ENCODE measurements around the gene OR5T1.

Gene OR5T1

DNA sequence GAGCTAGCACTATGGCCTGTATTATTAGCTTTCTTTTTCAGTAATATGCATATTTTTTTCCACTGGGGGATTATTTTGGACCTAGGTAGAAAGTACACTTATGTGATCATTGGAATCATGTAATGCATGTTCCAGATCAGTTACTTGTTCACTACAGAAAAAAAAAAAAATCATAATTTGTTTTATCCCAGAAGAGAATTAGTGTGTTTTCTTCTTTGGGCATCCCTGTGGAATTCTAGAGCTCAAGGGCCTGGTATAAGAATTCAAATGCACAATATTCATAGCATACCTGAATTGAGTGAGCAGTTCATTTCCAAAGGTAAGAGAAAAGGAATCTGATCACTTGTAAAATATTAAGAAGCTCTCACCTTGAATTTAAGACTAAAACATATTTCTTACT lies at the start of gene OR5T1:
Gene OR5T1, plus strand, starts transcription at position 301 of the 400 bp plus-strand sequence. CDS start 1,485 bp downstream, outside the sequence.
- no peak for DNase-seq

DNA sequence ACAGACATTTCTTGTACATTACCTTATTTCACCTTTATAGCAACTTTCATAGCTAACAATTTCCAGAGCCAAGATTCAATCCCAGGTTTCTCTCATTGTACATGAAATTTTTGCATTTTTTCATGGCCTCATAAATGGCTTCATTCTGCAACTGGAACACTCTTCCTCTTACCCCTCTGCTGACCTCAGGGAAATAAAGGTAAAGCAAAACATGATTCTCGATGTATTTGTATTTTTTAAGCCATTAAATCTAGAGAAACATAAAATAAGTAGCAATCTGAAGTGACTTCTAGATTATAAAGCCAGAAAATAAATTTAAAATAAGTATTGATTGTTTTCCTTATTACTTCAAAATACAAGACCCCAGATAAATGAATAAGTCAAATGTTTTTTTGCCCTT lies 39.8 kb upstream of the OR5T1 start, which contains the start of gene OR5T2:
Gene OR5T2, minus strand, starts transcription at position 101 of the 400 bp plus-strand sequence. CDS start 1,193 bp downstream, outside the sequence.
- DNase-seq = no peak

DNA sequence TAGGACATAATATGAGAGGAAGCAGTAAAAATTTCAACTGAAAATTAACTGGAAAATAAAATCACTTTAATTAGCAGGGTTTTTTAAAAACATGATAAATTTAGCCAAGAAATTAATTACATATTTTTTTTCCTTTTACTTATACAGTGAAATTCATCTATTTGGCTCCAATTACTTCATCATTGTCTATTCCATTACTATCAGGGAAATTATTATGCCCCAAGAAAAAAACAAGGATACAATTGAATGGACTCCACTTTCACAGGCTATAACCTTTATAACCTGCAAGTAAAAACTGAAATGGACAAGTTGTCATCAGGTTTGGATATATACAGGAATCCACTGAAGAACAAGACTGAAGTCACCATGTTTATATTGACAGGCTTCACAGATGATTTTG lies 22.0 kb upstream of the OR5T1 start, which contains the start of gene OR5T3:
Gene OR5T3, plus strand, starts transcription at position 301 of the 400 bp plus-strand sequence. Its CDS starts 0 bp downstream, at position 301.
- no peak for DNase-seq

DNA sequence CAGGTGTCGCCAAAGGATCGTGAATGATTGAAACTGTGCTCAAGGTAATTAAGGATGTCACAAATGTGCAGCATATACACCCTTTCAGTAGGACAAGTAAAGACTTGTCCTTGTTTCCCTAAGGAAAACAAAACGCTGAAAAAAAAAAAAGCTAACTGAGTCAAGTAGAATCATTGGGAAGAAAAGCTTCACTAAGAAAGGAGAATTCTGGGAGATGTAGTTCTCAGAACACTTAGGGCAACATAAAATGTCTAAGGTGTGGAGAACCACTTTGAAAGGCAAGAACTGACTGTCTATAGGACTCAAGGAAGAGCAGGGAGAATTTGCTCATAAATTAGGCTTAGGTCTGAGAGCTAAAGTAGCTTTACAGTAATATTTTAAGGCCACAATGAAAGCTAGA lies 2.9 kb upstream of the OR5T1 start:
- DNase-seq = no peak

DNA sequence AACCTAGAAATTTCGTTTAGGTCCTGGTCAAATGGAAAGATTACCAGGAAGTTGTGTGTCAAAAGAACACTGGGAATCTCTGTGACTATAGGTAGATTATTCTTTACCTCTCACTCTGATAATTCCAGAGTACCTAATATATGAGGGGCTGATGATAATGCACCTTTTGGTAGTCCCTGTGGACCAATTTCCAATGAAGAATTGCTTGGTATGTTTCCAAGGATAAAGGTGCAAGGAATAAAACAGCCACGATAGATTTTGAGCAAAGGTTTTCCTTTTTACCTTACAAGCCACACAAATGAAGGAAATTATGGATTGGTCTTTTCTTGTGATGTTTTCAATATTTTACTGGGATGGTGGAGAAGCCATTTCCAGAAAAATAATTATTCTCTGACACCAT lies 18.2 kb downstream of the OR5T1 start, which contains the start of gene OR8H1:
Gene OR8H1, minus strand, starts transcription at position 101 of the 400 bp plus-strand sequence. CDS start 1,192 bp downstream, outside the sequence.
- no peak for DNase-seq

DNA sequence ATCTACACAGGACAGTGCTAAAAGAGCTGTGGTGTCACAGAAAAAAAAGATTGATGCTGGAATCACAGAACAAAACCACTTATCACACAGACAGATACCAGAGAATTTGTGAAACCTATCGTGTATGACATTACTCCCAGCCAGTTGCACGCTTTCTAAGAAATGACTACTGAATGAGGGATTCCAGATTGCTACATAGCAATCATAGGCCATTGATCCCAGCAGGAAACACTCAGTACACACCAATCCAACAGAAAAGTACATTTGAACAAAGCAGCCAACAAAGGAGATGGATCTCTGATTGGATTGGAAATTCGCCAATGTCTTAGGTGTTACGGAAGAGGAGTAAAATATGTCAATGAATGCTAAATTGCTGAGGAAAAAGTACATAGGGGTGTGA lies 22.9 kb downstream of the OR5T1 start:
- no peak for DNase-seq

DNA sequence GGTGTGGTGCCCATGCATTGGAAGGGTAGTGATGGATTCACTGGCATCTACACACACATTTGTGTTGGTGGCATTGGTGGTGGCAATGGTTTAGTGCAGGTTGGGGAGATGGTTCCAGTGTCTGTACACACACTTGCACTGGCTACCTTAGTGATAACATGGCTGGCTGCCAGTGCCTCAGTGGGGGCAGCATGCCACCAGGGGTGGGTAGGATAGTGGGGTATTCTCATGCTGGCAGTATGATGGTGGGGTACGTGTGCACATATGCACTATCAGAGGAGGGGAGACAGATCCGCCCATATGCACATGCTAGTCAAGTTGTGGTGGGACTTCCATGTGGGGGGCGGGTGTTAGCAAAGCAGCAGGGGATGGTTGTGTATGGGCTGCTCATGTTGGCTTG lies 33.9 kb downstream of the OR5T1 start:
- no peak for DNase-seq

DNA sequence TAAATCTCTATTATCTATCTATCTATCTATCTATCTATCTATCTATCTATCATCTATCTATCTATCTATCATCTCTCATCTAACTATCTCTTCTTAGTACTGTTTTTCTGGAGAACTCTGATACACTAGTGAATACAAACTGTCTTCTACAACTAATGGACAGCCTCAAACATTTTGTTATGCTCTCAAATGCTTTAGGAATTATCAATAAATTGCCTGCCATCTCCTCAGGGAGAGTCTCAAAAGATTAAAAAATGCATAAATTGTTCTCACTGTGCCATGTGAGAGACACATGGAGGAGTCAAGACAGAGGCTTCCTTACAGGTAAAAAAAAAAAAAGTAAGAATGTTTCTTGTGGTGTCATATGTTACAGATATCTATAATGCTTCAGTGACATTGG lies 40.9 kb downstream of the OR5T1 start, which contains the start of gene OR8K3:
Gene OR8K3, plus strand, starts transcription at position 301 of the 400 bp plus-strand sequence. CDS start 3,163 bp downstream, outside the sequence.
- no peak for DNase-seq
